GM12873 (cell line): Measurements from ENCODE around the gene STAT5B.

Source experiments
- CTCF ChIP-seq: IDR thresholded peaks from 2 replicates; pipeline ENCODE4 v1.5.1; 2012; ENCODE audit warnings: low read depth, mild to moderate bottlenecking, moderate library complexity, low read length, control low read depth; ENCODE audit not compliant: insufficient read depth; ENCODE audit errors: missing control alignments

The STAT5B gene

DNA sequence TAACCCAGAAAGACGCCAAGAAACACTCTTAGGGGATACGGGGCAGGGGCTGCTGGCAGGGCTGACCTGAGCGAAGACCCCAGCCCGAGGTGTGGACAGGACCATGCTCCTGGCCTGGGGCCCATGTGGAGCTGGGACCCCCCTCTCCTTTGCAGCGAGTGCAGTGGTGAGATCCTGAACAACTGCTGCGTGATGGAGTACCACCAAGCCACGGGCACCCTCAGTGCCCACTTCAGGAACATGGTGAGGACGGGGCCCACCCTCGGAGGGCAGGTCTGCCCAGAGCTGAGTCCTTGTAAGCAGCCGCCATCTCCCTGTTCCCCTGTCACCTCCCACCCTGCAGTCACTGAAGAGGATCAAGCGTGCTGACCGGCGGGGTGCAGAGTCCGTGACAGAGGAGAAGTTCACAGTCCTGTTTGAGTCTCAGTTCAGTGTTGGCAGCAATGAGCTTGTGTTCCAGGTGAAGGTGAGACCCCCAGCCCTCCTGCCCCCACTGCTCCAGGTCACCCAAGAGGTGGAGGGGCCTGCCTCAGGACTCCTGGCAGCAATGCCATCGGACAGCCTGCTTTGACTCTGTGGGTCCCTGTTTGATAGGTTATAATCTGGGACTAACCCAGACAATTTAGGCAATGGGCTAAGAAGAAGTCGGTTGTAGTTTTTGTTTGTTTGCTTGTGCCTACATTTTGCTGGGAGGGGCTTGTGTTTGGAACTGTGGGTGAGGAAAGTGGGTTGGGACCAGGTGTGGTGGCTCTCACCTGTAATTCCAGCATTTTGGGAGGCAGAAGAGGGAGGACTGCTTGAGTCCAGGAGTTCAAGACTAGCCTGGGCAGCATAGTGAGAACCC, 28.2 kb upstream of the STAT5B start:
- TF ChIP-seq CTCF: no peak

DNA sequence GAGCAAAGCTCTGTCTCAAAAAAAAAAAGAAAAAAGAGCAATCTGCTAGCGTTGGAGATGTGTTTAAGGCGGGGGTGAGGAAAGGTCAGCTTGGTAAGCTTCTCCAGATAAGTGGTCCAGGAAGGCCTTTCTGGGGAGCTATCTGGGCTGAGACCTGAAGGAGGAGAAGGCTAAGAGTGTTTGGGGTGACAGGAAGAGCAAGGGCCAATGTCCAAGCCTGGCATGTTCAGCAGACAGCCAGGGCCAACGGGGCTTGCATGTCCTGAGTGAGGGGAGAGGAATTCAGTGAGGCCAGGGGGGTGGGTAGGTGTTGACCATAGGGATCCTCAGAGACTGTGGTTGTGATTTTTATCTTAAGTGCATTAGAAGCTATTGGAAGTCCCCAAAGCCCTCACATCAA, 27.5 kb upstream of the STAT5B start:
- TF ChIP-seq CTCF: no peak

- no peak for TF ChIP-seq CTCF
Observed at GRCh38 chr17:42301022-42301421, 24.8 kb upstream of the STAT5B start.

DNA sequence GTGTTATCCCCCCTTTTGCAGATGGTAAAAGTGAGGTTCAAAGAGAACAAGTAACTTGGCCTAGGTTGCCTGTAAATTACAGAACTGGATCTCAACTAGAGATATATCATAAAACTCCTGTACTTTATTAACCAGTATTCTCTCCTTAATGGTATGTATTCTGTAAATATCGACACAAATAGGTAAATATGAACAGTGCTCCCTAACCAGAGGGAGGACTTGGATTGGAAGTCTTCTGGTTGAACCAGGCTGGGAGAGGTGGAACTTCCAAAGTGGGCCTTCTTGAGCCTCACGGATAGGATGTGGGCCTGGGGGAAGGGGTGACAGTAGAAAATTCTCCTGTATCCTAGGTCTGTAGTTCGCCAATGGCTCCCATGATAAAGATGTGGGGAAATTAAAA, 19.8 kb upstream of the STAT5B start:
- no peak for TF ChIP-seq CTCF

DNA sequence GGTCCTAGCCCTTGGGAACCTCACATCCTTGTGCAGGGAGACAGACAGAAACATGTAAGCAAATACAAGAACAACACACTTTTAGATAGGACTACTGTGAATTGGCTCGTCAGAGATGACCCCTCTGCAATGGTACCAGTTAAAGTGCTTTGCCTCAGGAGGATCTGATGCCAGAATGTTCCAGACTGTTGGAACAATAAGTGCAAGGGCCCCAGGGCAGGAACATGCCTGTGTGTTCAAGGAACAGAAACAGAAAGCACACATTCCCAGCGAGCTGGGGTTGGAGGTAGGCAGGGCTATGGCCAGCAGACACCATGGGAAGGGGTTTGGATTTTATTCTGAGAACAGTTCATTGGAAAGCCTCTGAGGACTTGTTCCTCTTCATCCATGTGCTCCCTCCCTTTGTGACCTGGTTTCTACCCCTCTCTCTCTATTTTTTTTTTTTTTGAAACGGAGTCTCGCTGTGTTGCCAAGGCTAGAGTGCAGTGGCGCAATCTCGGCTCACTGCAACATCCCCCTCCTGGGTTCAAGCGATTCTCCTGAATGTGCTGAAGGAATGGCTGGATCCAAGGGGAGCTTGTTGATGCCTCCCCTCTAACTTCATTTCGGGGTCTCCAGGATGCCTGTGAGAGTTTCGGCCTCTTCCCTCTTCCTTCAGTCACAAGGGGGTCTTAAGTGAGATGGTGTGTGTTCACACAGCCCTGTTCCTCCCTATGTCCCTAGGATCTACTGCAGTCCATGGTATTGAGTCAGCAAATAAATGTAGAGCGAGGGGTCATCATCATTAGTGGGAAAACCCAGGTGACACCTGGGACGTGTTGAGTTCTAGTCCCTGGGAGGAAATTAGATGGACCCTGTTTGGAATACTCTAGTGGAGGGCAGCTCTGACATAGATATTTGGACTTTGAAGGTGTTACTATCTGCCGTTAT, 18.5 kb upstream of the STAT5B start:
- no peak for TF ChIP-seq CTCF

DNA sequence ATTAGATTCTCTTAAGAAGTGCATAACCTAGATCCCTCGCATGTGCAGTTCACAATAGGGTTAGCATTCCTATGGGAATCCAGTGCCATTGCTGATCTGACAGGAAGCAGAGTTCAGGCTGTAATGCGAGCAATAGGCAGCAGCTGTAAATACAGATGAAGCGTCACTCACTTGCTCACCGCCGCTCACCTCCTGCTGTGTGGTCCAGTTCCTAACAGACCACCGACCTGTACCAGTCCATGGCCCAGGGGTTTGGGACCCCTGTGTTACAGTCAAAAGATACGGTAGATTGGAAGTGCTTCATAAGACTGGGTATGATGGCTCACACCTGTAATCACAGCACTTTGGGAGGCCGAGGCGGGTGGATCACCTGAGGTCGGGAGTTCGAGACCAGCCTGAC, 14.9 kb upstream of the STAT5B start:
- TF ChIP-seq CTCF: no peak

DNA sequence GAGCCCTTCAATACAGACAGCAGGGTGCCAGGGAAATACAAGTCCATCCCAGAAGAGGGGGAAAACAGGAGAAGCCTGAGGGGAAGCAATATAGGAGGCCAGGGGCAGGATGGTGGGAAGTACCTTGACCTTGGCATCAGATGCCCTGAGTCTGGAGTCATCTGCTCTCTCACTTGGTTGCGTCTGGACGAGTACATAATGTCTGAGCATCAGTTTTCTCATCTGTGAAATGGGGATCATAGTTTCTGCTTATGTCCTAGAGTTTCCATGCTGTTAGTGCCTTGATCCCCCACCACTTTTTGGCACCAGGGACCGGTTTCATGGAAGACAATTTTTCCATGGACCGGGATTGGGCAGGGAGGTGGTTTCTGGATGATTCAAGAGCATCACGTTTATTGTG, 14.4 kb upstream of the STAT5B start:
- no peak for TF ChIP-seq CTCF
